WTC11 (cell line): ENCODE data around the gene TSC22D4. TPM values are rescaled to one million over a fixed set of nuclear protein-coding genes. Genes with fewer than 3 reads are reported as not detected.

ENCODE experiments used
- AFF4 ChIP-seq: sonication (generic); formaldehyde crosslinking; IDR thresholded peaks from 2 replicates; pipeline ENCODE4 v1.8.1; 2023; ENCODE audit warnings: mild to moderate bottlenecking, missing genetic modification reagents, borderline replicate concordance
- ARID4B ChIP-seq: sonication (generic); formaldehyde crosslinking; IDR thresholded peaks from 2 replicates; pipeline ENCODE4 v1.8.0; 2023; ENCODE audit warnings: missing genetic modification reagents, mild to moderate bottlenecking, borderline replicate concordance
- ATF2 ChIP-seq: sonication (generic); formaldehyde crosslinking; IDR thresholded peaks from 2 replicates; pipeline ENCODE4 v1.8.1; 2022; ENCODE audit warnings: low read depth, missing genetic modification reagents, borderline replicate concordance
- CBFB ChIP-seq: sonication (generic); formaldehyde crosslinking; IDR thresholded peaks from 2 replicates; pipeline ENCODE4 v1.8.1; 2022; ENCODE audit warnings: mild to moderate bottlenecking, low read depth, missing genetic modification reagents
- E2F5 ChIP-seq: sonication (generic); formaldehyde crosslinking; IDR thresholded peaks from 2 replicates; pipeline ENCODE4 v1.8.1; 2022; ENCODE audit warnings: mild to moderate bottlenecking, moderate library complexity, missing genetic modification reagents
- ESRRA ChIP-seq: sonication (generic); formaldehyde crosslinking; IDR thresholded peaks from 2 replicates; pipeline ENCODE4 v1.8.1; 2022; ENCODE audit warnings: mild to moderate bottlenecking, missing genetic modification reagents, borderline replicate concordance
- GABPB1 ChIP-seq: sonication (generic); formaldehyde crosslinking; IDR thresholded peaks from 2 replicates; pipeline ENCODE4 v1.8.1; 2023; ENCODE audit warnings: mild to moderate bottlenecking, missing genetic modification reagents
- GRHL2 ChIP-seq: fragments of 250-450 bp; sonication (Bioruptor Pico); IDR thresholded peaks from 2 replicates; pipeline ENCODE4 v1.8.0; 2022; ENCODE audit warnings: mild to moderate bottlenecking, moderate library complexity; ENCODE audit not compliant: insufficient replicate concordance, severe bottlenecking
- IRF2 ChIP-seq: sonication (generic); formaldehyde crosslinking; IDR thresholded peaks from 2 replicates; pipeline ENCODE4 v1.8.0; 2022; ENCODE audit warnings: low read depth, missing genetic modification reagents, borderline replicate concordance
- KAT7 ChIP-seq: sonication (generic); formaldehyde crosslinking; IDR thresholded peaks from 2 replicates; pipeline ENCODE4 v1.8.1; 2023; ENCODE audit warnings: missing genetic modification reagents, mild to moderate bottlenecking, borderline replicate concordance
- MLX ChIP-seq: sonication (generic); formaldehyde crosslinking; IDR thresholded peaks from 2 replicates; pipeline ENCODE4 v1.8.1; 2023; ENCODE audit warnings: mild to moderate bottlenecking, missing genetic modification reagents, moderate library complexity
- NFATC4 ChIP-seq: fragments of 250-450 bp; sonication (Bioruptor Pico); IDR thresholded peaks from 2 replicates; pipeline ENCODE4 v1.9.0; 2021; ENCODE audit warnings: mild to moderate bottlenecking
- NFE2L1 ChIP-seq: sonication (generic); formaldehyde crosslinking; IDR thresholded peaks from 2 replicates; pipeline ENCODE4 v1.8.1; 2023; ENCODE audit warnings: missing genetic modification reagents
- NFYB ChIP-seq: sonication (generic); formaldehyde crosslinking; conservative IDR thresholded peaks from 2 replicates; pipeline ENCODE4 v1.8.0; 2022; ENCODE audit warnings: low read depth, missing genetic modification reagents
- NR1H2 ChIP-seq: sonication (generic); formaldehyde crosslinking; IDR thresholded peaks from 2 replicates; pipeline ENCODE4 v1.9.0; 2021; ENCODE audit warnings: mild to moderate bottlenecking, moderate library complexity, missing genetic modification reagents
- OVOL2 ChIP-seq: fragments of 250-450 bp; sonication (Bioruptor Pico); IDR thresholded peaks from 2 replicates; pipeline ENCODE4 v1.9.0; 2021; ENCODE audit warnings: mild to moderate bottlenecking, borderline replicate concordance
- RORB ChIP-seq: fragments of 250-450 bp; sonication (Bioruptor Pico); IDR thresholded peaks from 2 replicates; pipeline ENCODE4 v1.9.0; 2021; ENCODE audit warnings: mild to moderate bottlenecking
- SMAD4 ChIP-seq: sonication (generic); formaldehyde crosslinking; IDR thresholded peaks from 2 replicates; pipeline ENCODE4 v1.8.0; 2022; ENCODE audit warnings: mild to moderate bottlenecking, missing genetic modification reagents
- TCF7 ChIP-seq: sonication (generic); formaldehyde crosslinking; IDR thresholded peaks from 2 replicates; pipeline ENCODE4 v1.8.0; 2022; ENCODE audit warnings: mild to moderate bottlenecking, low read depth, missing genetic modification reagents, moderate library complexity
- USF2 ChIP-seq: sonication (generic); formaldehyde crosslinking; IDR thresholded peaks from 2 replicates; pipeline ENCODE4 v1.8.1; 2023; ENCODE audit warnings: mild to moderate bottlenecking, missing genetic modification reagents, moderate library complexity
- ZBTB43 ChIP-seq: sonication (generic); formaldehyde crosslinking; IDR thresholded peaks from 2 replicates; pipeline ENCODE4 v1.8.1; 2023; ENCODE audit warnings: mild to moderate bottlenecking, missing genetic modification reagents
- ZMAT4 ChIP-seq: fragments of 250-450 bp; sonication (Bioruptor Pico); IDR thresholded peaks from 2 replicates; pipeline ENCODE4 v1.9.0; 2021; ENCODE audit warnings: mild to moderate bottlenecking
- ZNF512 ChIP-seq: sonication (generic); formaldehyde crosslinking; IDR thresholded peaks from 2 replicates; pipeline ENCODE4 v1.8.1; 2022; ENCODE audit warnings: missing genetic modification reagents, borderline replicate concordance
- total RNA-seq: library from RNA; stranded (reverse); gene quantifications from 3 replicates; pipeline ENCODE4 v1.2.3, GENCODE V29; 2021

Gene TSC22D4
- total RNA-seq, 1 experiment from 2014 or later: 34.5 TPM

GRCh38 chr7:100428967-100429636 is 49.9 kb downstream of the TSC22D4 start (continued):
- no peak for TF ChIP-seq ARID4B (CRISPR knock-in tag)
- no peak for TF ChIP-seq E2F5
- TF ChIP-seq CBFB (CRISPR knock-in tag): no peak
- no peak for TF ChIP-seq ZNF512 (CRISPR knock-in tag)
- TF ChIP-seq AFF4: no peak
- no peak for TF ChIP-seq MLX (CRISPR knock-in tag)
- TF ChIP-seq OVOL2: no peak
- TF ChIP-seq KAT7 (CRISPR knock-in tag): no peak
- peak; percentile 70; the same call in 1 of the 2 replicates for TF ChIP-seq NFATC4
- TF ChIP-seq NFE2L1 (CRISPR knock-in tag): peak; percentile 12; the same call in 1 of the 2 replicates
- no peak for TF ChIP-seq GRHL2 (CRISPR knock-in tag)
- no peak for TF ChIP-seq ZBTB43
- no peak for TF ChIP-seq RORB (CRISPR knock-in tag)
- no peak for TF ChIP-seq ATF2 (CRISPR knock-in tag)
- TF ChIP-seq GABPB1: peak; percentile 80
- peak; percentile 24; the same call in 1 of the 2 replicates for TF ChIP-seq ZMAT4 (CRISPR knock-in tag)
- TF ChIP-seq TCF7 (CRISPR knock-in tag): no peak
- TF ChIP-seq IRF2 (CRISPR knock-in tag): no peak
- TF ChIP-seq NR1H2 (CRISPR knock-in tag): no peak
- no peak for TF ChIP-seq SMAD4 (CRISPR knock-in tag)
- no peak for TF ChIP-seq ESRRA (CRISPR knock-in tag)
- TF ChIP-seq USF2 (CRISPR knock-in tag): peak; percentile 89
- TF ChIP-seq NFYB (CRISPR knock-in tag): no peak
